B cell (primary cell): ENCODE results near the gene NMT1.

Source experiments
- CTCF ChIP-seq: fragments of 200-600 bp; IDR thresholded peaks from one replicate; pipeline ENCODE4 v1.8.0; 2022; ENCODE audit warnings: antibody characterized with exemption, mild to moderate bottlenecking
- EZH2 ChIP-seq: IDR thresholded peaks from 2 replicates; pipeline ENCODE4 v1.6.1; 2012; ENCODE audit warnings: borderline replicate concordance, low read depth, mild to moderate bottlenecking, moderate library complexity, low read length; ENCODE audit not compliant: insufficient read depth, poor library complexity, severe bottlenecking

GRCh38 chr17:45128331-45128730, 67.2 kb downstream of the NMT1 start:
- TF ChIP-seq EZH2 (no peak), CTCF (no peak)
